Calu3 (cell line): ENCODE measurements around the gene CPEB4. TPM values are rescaled to one million over a fixed set of nuclear protein-coding genes. Genes with fewer than 3 reads are reported as not detected.

Experiments
- BruUV-seq: library from RNA; stranded (reverse); fragments of 400-500 nt; replicated peaks from 2 replicates; lab custom pipeline; 2021; lab: Mats Ljungman, UMichigan
- CTCF ChIA-PET: fragments of 300-600 bp; sonication (Branson Sonifier 250); formaldehyde crosslinking; loops from one replicate; lab custom pipeline; 2022; ENCODE audit warnings: antibody characterized with exemption; lab: Charles Lee
- DNase-seq: peaks from one replicate; pipeline ENCODE4 v3.0.0; 2022
- H3K27ac Mint-ChIP-seq: one replicate; pipeline ENCODE4 v1.8.0; 2022; ENCODE audit warnings: mixed read lengths; ENCODE audit not compliant: unreplicated experiment
- H3K27me3 Mint-ChIP-seq: one replicate; pipeline ENCODE4 v1.8.0; 2022; ENCODE audit warnings: mixed read lengths; ENCODE audit not compliant: unreplicated experiment
- H3K36me3 Mint-ChIP-seq: one replicate; pipeline ENCODE4 v1.8.0; 2022; ENCODE audit warnings: mild to moderate bottlenecking, moderate library complexity, mixed read lengths; ENCODE audit not compliant: insufficient read depth, unreplicated experiment
- H3K4me1 Mint-ChIP-seq: one replicate; pipeline ENCODE4 v1.8.0; 2022; ENCODE audit warnings: mild to moderate bottlenecking, low read depth, mixed read lengths; ENCODE audit not compliant: unreplicated experiment
- H3K4me3 Mint-ChIP-seq: one replicate; pipeline ENCODE4 v1.8.0; 2022; ENCODE audit warnings: mild to moderate bottlenecking, low read depth, moderate library complexity, mixed read lengths; ENCODE audit not compliant: unreplicated experiment
- H3K9me3 Mint-ChIP-seq: one replicate; pipeline ENCODE4 v1.8.0; 2022; ENCODE audit warnings: low read depth, mixed read lengths; ENCODE audit not compliant: unreplicated experiment
- intact Hi-C: fragments of 100-400 bp; cut with micrococcal nuclease; formaldehyde crosslinking; loops from one replicate; pipeline ENCODE4 v1.10.0; 2022; ENCODE audit not compliant: unreplicated experiment
- total RNA-seq: library from RNA; stranded (reverse); gene quantifications from 2 replicates; pipeline ENCODE4 v1.2.3, GENCODE V29; 2022
- TF ChIP-seq, protein P1 (sequence below): fragments of 200-600 bp; IDR thresholded peaks from one replicate; pipeline ENCODE4 v1.8.0; 2022; ENCODE audit warnings: antibody characterized with exemption; ENCODE audit not compliant: unreplicated experiment

The CPEB4 gene
- total RNA-seq, 1 experiment from 2014 or later: 30.8 TPM

DNA sequence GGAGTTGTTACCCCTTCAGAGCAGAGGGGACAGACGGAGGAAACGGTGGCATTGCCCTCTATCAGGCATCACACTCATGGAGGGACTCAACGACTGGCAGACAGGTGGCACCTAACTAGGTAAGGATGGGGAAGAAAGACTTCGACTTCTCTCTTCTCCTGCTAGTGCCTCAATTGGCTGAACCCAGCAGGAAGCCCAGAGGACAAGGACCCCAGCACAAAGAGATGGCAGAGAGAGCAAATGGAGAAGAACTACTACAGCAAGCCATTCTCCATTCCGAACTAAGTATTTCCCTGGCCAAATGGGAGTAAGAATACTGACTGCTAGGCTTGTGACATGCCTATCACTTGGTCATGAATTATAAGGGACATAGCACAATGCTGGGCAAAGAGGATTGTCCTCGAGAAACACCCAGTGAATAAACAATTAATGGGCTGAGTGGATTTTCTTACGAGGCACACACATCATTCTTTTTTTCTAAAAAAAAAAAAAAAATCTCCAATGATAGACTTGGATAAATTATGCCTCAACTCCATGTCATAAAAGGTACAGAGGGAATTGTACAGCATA lies 35.3 kb upstream of the CPEB4 start:
- no peak for DNase-seq
- intact Hi-C loops: no loop called here
- peaks cover 25% of the 10 kb centered on the region for H3K4me1 Mint-ChIP-seq
- BruUV-seq: no TSS peak
- H3K36me3 Mint-ChIP-seq: no peaks in the 10 kb centered on the region
- TF ChIP-seq, protein P1, sequence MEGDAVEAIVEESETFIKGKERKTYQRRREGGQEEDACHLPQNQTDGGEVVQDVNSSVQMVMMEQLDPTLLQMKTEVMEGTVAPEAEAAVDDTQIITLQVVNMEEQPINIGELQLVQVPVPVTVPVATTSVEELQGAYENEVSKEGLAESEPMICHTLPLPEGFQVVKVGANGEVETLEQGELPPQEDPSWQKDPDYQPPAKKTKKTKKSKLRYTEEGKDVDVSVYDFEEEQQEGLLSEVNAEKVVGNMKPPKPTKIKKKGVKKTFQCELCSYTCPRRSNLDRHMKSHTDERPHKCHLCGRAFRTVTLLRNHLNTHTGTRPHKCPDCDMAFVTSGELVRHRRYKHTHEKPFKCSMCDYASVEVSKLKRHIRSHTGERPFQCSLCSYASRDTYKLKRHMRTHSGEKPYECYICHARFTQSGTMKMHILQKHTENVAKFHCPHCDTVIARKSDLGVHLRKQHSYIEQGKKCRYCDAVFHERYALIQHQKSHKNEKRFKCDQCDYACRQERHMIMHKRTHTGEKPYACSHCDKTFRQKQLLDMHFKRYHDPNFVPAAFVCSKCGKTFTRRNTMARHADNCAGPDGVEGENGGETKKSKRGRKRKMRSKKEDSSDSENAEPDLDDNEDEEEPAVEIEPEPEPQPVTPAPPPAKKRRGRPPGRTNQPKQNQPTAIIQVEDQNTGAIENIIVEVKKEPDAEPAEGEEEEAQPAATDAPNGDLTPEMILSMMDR: no peak
- H3K9me3 Mint-ChIP-seq: peaks cover 2% of the 10 kb centered on the region
- CTCF ChIA-PET: no interaction called here
- no peak overlapping the region for H3K4me3 Mint-ChIP-seq
- no peaks in the 10 kb centered on the region for H3K27me3 Mint-ChIP-seq
- H3K27ac Mint-ChIP-seq: no peak overlapping the region

DNA sequence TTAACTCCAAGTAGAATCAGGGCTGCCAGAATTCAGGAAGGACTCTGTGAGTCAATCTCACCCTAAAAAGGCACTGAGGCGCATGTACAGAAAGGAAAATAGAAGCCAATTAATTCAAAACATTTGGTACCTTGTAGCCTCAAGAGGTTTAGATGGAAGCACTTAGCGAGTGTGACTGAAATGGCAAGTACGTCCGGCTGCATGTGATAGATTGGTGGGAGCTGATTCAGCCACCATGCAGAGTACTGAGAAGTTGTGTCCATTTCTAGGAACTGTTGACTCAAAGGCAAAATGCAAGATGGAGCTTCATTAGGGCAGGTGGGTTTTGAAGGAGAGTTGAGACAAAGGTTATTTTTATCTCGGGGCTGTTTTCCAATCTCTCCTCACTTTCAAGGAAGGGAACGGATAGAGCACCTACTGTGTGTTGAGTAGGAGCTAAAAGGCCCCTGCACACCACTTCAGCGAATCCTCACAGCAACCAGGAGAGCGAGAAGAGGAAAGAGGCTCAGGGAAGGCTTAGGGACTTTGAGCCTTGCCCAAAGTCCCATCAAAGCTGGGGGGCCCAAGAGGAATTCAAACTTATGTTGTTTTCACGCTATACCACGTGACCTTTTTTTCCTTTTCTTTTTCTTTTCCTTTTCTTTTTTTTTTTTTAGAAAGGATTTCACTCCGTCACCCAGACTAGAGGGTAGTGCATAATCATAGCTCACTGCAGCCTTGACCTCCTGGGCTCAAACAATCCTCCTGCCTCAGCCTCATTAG lies 34.6 kb upstream of the CPEB4 start:
- H3K4me3 Mint-ChIP-seq: no peak overlapping the region
- peaks cover 2% of the 10 kb centered on the region for H3K9me3 Mint-ChIP-seq
- no TSS peak for BruUV-seq
- H3K4me1 Mint-ChIP-seq: peaks cover 25% of the 10 kb centered on the region
- H3K36me3 Mint-ChIP-seq: no peaks in the 10 kb centered on the region
- intact Hi-C loops: no loop called here
- TF ChIP-seq, protein P1: no peak
- no peaks in the 10 kb centered on the region for H3K27me3 Mint-ChIP-seq
- no peak for DNase-seq
- CTCF ChIA-PET: interaction anchor here (0.6 kb wide), 1 partner anchor 14 kb away, joined by 3 read pairs; no protein-coding TSS in a partner anchor
- no peak overlapping the region for H3K27ac Mint-ChIP-seq

DNA sequence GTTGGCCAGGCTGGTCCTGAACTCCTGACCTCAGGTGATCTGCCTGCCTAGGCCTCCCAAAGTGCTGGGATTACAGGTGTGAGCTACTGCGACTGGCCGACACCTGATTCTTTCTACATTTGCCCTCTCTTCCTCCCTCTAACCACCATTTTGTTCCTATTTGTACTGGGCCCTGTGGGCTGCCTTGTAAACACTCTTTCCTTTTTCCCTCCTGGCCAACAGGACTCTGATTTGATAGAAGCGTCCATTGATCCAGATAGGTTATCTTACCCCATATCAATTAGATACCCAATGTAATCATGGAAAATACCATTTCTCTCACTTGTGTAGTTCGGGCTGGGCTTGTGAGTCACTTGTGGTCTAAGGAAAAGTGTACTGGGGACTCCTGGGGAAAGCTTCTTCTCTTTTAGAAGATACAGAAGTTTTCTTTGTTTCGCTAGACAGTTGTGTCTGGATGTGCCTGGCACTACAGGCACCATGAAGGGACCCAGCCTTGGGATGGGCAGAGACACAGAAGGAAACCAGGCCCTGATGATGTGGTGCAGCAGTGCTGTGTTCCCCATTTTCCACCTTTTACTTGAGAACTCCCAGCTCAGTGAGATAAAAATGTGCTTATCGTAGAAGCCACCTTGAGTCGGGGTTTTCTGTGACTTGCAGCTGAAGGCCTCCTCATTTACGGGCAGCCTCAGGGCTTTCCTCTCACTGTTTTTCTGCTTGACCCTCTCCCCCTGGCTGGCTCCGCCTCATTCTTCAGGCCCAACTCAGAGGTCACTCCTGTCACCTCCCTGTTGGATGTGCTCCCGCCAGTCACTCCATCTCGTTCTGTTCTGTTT lies 32.8 kb upstream of the CPEB4 start:
- Mint-ChIP-seq H3K27me3 (no peaks in the 10 kb centered on the region), H3K4me3 (no peak overlapping the region), H3K27ac (peak overlapping the region; percentile 1), H3K4me1 (peaks cover 37% of the 10 kb centered on the region), H3K9me3 (no peaks in the 10 kb centered on the region), H3K36me3 (no peaks in the 10 kb centered on the region)
- CTCF ChIA-PET: interaction anchor here (1.4 to 1.9 kb wide), 2 partner anchors 32 to 91 kb away, joined by 4 to 7 read pairs; partner anchors contain the start of gene CPEB4
- TF ChIP-seq, protein P1: no peak
- intact Hi-C loops: no loop called here
- no TSS peak for BruUV-seq
- DNase-seq: no peak

DNA sequence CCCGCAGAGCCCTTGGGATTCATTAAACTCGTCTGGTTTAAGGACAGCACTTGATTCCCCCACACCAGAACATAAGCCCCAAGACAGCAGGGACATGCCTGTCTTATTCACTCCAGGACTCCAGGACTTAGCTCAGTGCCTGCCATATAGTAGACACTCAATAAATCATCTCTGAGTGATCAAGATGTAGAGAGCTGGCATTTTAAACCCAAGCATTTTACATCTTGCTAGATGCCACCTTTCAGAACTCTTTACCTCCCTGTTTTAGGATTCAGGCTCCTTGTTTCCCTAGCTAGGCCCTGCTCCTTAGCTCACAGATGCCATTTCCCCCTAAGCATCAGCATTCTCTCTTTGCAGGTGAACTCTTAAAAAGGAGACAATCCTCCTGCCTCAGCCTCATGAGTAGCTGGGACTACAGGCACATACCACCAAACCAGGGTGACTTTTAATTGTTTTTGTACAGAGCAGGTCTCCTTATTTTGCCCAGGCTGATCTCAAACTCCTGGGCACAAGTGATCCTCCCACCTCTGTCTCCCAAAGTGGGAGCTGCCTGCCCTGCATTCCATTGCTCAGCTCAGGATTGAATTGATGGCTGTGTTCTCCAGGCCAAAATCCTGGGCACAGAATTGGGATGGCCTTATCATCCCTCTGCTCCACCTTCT lies 32.0 kb upstream of the CPEB4 start:
- H3K4me1 Mint-ChIP-seq: peaks cover 37% of the 10 kb centered on the region
- intact Hi-C loops: no loop called here
- H3K27me3 Mint-ChIP-seq: no peaks in the 10 kb centered on the region
- H3K4me3 Mint-ChIP-seq: no peak overlapping the region
- BruUV-seq: no TSS peak
- DNase-seq: no peak
- TF ChIP-seq, protein P1: no peak
- peak overlapping the region; percentile 19 for H3K27ac Mint-ChIP-seq
- no peaks in the 10 kb centered on the region for H3K36me3 Mint-ChIP-seq
- CTCF ChIA-PET: interaction anchor here (0.6 to 1.9 kb wide), 3 partner anchors 32 to 121 kb away, joined by 4 to 7 read pairs (median 4); partner anchors contain the start of gene CPEB4
- no peaks in the 10 kb centered on the region for H3K9me3 Mint-ChIP-seq
